Esophagus squamous epithelium (tissue), 5 donors: ENCODE results near the gene PHRF1. TPM values are rescaled to one million over a fixed set of nuclear protein-coding genes. Genes with fewer than 3 reads are reported as not detected.

ENCODE experiments used
- DNase-seq: peaks from one replicate; lab custom pipeline; 2025; lab: John Stamatoyannopoulos, UW
- H3K27ac ChIP-seq, 4 donors: fragments of 200-600 bp; sonication (generic); one replicate each; pipeline ENCODE4 v1.5.1; 2016 to 2019; ENCODE audit warnings: mild to moderate bottlenecking in 1 of 4
- H3K27me3 ChIP-seq, 4 donors: fragments of 200-600 bp; sonication (generic); 1 replicate in 3 of 4; 2 replicates in 1 of 4; pipeline versions ENCODE4 v1.5.1 to v1.6.0; 2017 to 2021; ENCODE audit warnings: antibody characterized with exemption in 1 of 4
- H3K36me3 ChIP-seq, 3 donors: fragments of 200-600 bp; sonication (generic); one replicate each; pipeline ENCODE4 v1.5.1; 2016 to 2019
- H3K4me1 ChIP-seq, 3 donors: fragments of 200-600 bp; sonication (generic); one replicate each; pipeline ENCODE4 v1.5.1; 2017 to 2019
- H3K4me3 ChIP-seq, 4 donors: fragments of 200-600 bp; sonication (generic); 1 replicate in 3 of 4; 2 replicates in 1 of 4; pipeline ENCODE4 v1.5.1; 2016 to 2019; ENCODE audit warnings: mild to moderate bottlenecking in 2 of 4, moderate library complexity in 1 of 4
- H3K9me3 ChIP-seq, 3 donors: fragments of 200-600 bp; sonication (generic); one replicate each; pipeline ENCODE4 v1.5.1; 2016 to 2019
- POLR2A ChIP-seq, 4 donors: fragments of 450-650 bp; IDR thresholded peaks; one replicate each; pipeline ENCODE4 v1.6.1; 2017; ENCODE audit warnings: antibody characterized with exemption in 4 of 4, mild to moderate bottlenecking in 4 of 4, moderate library complexity in 3 of 4
- WGBS, 2 donors: methylation state at CpG; one replicate each; pipeline ENCODE4 v1.1.5; 2018; 5-methylcytosine and 5-hydroxymethylcytosine counted together
- intact Hi-C: fragments of 100-400 bp; cut with DNase I; formaldehyde crosslinking; loops from one replicate; pipeline ENCODE4 v1.15.0; 2022
- total RNA-seq, 4 donors: library from RNA; depleted of rRNA; stranded (reverse); fragments of >200 nt; gene quantifications; one replicate each; pipeline ENCODE4 v1.1.0, GENCODE V29; 2016
- TF ChIP-seq, protein P1 (sequence below), 6 experiments: fragments of 450-650 bp in 4 of 6; fragments of 200-600 bp in 2 of 6; sonication (generic) in 2 of 6; IDR thresholded peaks; one replicate each; pipeline ENCODE4 v1.5.1; 2016 to 2019; ENCODE audit warnings: antibody characterized with exemption in 6 of 6, mild to moderate bottlenecking in 4 of 6, moderate library complexity in 4 of 6
- donor health status: DM: yes; HTN: yes; CAD: no.

PHRF1 gene
- total RNA-seq, 4 donors from 2014 or later, result 11.7 to 30.6 (median 24.2) TPM

DNA sequence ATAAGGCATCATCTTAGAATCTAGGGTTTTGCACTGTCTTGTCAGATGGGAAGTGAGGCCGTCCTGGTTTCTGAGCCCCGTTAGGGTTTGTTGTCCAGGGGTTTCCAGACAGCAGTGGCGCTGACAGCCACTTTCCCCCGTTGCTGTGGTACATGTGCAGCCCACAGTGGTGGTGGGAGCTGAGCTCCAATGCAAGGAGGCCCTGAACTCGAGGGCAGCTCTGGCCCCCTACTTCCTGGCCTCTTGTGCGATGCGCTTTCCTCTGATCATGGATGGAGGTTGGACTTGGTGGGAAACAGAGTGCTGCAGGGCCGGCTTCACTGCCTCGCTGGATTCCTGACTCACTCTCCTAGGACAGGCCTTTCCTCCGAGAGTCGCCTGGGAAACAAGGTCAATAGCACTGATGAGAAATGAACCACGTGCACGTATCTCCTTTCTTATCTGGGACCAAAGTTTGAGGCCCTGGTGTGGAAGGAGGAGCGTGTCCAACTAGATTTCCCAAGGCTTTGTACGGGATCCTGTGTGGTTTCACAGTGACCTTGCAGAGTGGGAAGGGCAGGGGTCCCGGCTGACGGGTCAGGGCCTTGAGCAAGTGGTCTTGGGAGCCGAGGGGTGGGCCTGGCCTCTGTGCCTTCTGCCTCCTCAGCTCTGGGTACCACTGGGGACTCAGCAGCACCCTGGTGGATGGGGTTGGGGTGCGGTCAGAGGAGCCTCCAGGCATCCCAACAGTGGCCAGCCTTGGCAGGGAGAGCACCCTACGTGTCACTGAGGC, 3.7 kb downstream of the PHRF1 start:
- no peak for TF ChIP-seq POLR2A (IDR thresholded peaks at IDR 0.05)
- TF ChIP-seq, protein P1, sequence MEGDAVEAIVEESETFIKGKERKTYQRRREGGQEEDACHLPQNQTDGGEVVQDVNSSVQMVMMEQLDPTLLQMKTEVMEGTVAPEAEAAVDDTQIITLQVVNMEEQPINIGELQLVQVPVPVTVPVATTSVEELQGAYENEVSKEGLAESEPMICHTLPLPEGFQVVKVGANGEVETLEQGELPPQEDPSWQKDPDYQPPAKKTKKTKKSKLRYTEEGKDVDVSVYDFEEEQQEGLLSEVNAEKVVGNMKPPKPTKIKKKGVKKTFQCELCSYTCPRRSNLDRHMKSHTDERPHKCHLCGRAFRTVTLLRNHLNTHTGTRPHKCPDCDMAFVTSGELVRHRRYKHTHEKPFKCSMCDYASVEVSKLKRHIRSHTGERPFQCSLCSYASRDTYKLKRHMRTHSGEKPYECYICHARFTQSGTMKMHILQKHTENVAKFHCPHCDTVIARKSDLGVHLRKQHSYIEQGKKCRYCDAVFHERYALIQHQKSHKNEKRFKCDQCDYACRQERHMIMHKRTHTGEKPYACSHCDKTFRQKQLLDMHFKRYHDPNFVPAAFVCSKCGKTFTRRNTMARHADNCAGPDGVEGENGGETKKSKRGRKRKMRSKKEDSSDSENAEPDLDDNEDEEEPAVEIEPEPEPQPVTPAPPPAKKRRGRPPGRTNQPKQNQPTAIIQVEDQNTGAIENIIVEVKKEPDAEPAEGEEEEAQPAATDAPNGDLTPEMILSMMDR (IDR thresholded peaks at IDR 0.05), result no peak
- Histone ChIP-seq H3K4me1 (peaks cover 34 to 54% (median 38%) of the 10 kb centered on the region in 3 donors), H3K27ac (peak overlapping the region in 1 of 4 donors; percentile 99), H3K4me3 (no peak overlapping the region), H3K36me3 (peaks cover 10 to 39% (median 31%) of the 10 kb centered on the region in 3 donors), H3K9me3 (no peaks in the 10 kb centered on the region), H3K27me3 (peaks cover 0 to 3% (median 0%) of the 10 kb centered on the region in 4 donors)
- DNase-seq, result no peak
- intact Hi-C loops, result loop anchor here (5.0 kb wide), 1 partner anchor 32 kb away; no protein-coding TSS in a partner anchor
- WGBS, 2 donors, result 75 to 82% methylated on average over 11 to 13 of the region's 20 CpGs

DNA sequence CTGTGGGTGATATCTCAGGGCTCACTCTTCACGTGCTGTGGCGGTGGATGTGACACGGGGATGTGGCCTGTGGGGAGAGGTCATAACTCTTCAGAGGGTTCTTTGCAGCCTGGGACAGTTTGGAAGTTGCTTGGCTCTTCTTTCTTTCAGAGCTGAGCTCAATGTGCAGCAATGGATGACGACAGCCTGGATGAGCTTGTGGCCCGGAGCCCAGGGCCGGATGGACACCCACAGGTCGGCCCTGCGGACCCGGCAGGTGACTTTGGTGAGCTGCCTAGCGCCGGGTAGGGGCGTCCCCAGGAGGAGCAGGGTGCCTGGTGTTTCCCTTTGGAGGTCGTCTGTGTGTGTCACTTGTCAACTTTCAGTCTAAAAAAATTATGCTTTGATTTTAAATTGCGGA, 5.1 kb downstream of the PHRF1 start:
- peaks cover 10 to 51% (median 40%) of the 10 kb centered on the region in 3 donors for H3K36me3 ChIP-seq
- WGBS, 2 donors, result 82 to 85% methylated on average over 9 of the region's 14 CpGs
- intact Hi-C loops, result no loop called here
- no peak overlapping the region for H3K27ac ChIP-seq
- DNase-seq, result no peak
- no peak overlapping the region for H3K4me3 ChIP-seq
- TF ChIP-seq, protein P1 (IDR thresholded peaks at IDR 0.05), result no peak
- TF ChIP-seq POLR2A (IDR thresholded peaks at IDR 0.05), result no peak
- no peaks in the 10 kb centered on the region for H3K27me3 ChIP-seq
- H3K9me3 ChIP-seq, result no peaks in the 10 kb centered on the region
- peaks cover 32 to 48% (median 33%) of the 10 kb centered on the region in 3 donors for H3K4me1 ChIP-seq

DNA sequence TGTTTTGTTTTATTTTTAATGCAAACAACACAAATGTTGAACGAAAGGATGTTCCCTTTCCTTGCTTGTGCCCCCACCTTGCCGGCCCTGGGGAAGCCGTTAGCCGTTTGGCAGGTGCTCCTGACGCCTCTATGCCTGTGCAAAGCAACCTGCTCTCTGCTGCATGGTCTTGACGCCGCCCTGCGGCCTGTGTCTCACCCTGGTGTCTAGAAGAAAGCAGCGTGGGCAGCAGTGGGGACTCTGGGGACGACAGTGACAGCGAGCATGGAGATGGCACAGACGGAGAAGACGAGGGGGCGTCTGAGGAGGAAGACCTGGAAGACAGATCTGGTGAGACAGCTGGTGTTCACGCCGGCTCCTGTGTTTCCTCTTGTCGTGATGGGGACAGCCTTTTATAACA, 5.5 kb downstream of the PHRF1 start:
- no peak for DNase-seq
- Histone ChIP-seq H3K9me3 (no peaks in the 10 kb centered on the region), H3K36me3 (peaks cover 10 to 55% (median 42%) of the 10 kb centered on the region in 3 donors), H3K4me1 (peaks cover 32 to 48% (median 33%) of the 10 kb centered on the region in 3 donors), H3K4me3 (no peak overlapping the region), H3K27me3 (no peaks in the 10 kb centered on the region), H3K27ac (no peak overlapping the region)
- TF ChIP-seq POLR2A (IDR thresholded peaks at IDR 0.05), result no peak
- TF ChIP-seq, protein P1 (IDR thresholded peaks at IDR 0.05), result no peak
- intact Hi-C loops, result no loop called here
- 73 to 82% methylated on average over 10 to 15 of the region's 17 CpGs for WGBS, 2 donors

DNA sequence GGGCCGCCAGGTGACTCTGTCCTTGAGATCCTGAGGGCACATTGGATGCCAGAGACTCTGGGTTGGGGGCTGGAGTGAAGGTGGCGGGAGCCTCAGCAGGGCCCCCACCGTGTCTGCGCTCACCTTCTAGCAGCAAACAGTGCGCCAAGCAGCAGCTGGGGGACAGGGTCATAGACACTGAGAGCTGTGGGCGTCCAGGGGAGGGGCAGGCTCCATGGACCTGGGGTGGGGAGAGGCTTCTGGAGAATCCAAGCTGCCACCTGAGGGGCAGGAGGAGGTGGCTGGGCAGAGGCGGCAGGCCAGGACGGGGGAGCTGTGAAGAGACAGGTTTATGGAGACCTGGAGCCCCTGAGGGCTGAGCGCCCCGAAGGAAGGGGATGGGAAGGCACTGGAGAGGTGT, 8.0 kb downstream of the PHRF1 start:
- DNase-seq, result no peak
- Histone ChIP-seq H3K27me3 (no peaks in the 10 kb centered on the region), H3K27ac (no peak overlapping the region), H3K4me3 (no peak overlapping the region), H3K9me3 (no peaks in the 10 kb centered on the region), H3K36me3 (peaks cover 10 to 81% (median 62%) of the 10 kb centered on the region in 3 donors), H3K4me1 (peaks cover 6 to 22% (median 12%) of the 10 kb centered on the region in 3 donors)
- 89 to 97% methylated on average over 4 of the region's 10 CpGs for WGBS, 2 donors
- TF ChIP-seq, protein P1 (IDR thresholded peaks at IDR 0.05), result no peak
- no peak for TF ChIP-seq POLR2A (IDR thresholded peaks at IDR 0.05)
- intact Hi-C loops, result no loop called here
